Measurements from ENCODE around the gene ADGRG3.

The ADGRG3 gene

GRCh38 chr16:57687363-57687929, 19.3 kb downstream of the ADGRG3 start:
- Histone ChIP-seq H3K4me3 (ENCODE audit: control insufficient read depth in 1 of 7, extremely low read depth in 1 of 7, insufficient read depth in 4 of 7, low read depth in 2 of 7, low read length in 6 of 7) (no peak overlapping the region), H3K27ac (ENCODE audit: insufficient read depth in 1 of 2, low read depth in 1 of 2, low read length in 2 of 2, poor library complexity in 1 of 2, severe bottlenecking in 2 of 2) (peak overlapping the region; percentile 97 to 99), H3K9me3 (ENCODE audit: control extremely low read depth in 1 of 5, control insufficient read depth in 4 of 5, insufficient read depth in 2 of 5, low read depth in 1 of 5, low read length in 4 of 5) (no peaks in the 10 kb centered on the region), H3K36me3 (ENCODE audit: control insufficient read depth in 4 of 4, insufficient read depth in 4 of 4, low read length in 3 of 4) (peaks cover 0 to 3% (median 0%) of the 10 kb centered on the region in 4 experiments), H3K27me3 (replicated peaks in 2 of 5; ENCODE audit: control insufficient read depth in 4 of 5, insufficient read depth in 5 of 5, low read length in 4 of 5) (no peaks in the 10 kb centered on the region), H3K4me1 (ENCODE audit: control extremely low read depth in 1 of 4, control insufficient read depth in 4 of 4, insufficient read depth in 4 of 4, low read length in 3 of 4) (peaks cover 17 to 88% (median 76%) of the 10 kb centered on the region in 4 experiments)
- ChIA-PET CTCF (interaction anchor here (1.4 to 9.5 kb wide), 3 partner anchors 12 to 34 kb away, joined by 3 to 72 read pairs (median 16); no protein-coding TSS in a partner anchor), POLR2A (no interaction called here)
- DNase-seq, result peak in 2 of 3 donors; percentile 45 to 67
- 0% methylated on average over 1 of the region's 3 CpGs for WGBS (ENCODE audit: insufficient coverage)

- 100% methylated on average over 2 of the region's 4 CpGs for WGBS (ENCODE audit: insufficient coverage)
- no peaks in the 10 kb centered on the region for H3K27me3 ChIP-seq (replicated peaks in 2 of 5; ENCODE audit: control insufficient read depth in 4 of 5, insufficient read depth in 5 of 5, low read length in 4 of 5)
- peaks cover 0 to 3% (median 0%) of the 10 kb centered on the region in 4 experiments for H3K36me3 ChIP-seq (ENCODE audit: control insufficient read depth in 4 of 4, insufficient read depth in 4 of 4, low read length in 3 of 4)
- peak overlapping the region in 5 of 7 experiments; percentile 13 to 73 (median 67) for H3K4me3 ChIP-seq (ENCODE audit: control insufficient read depth in 1 of 7, extremely low read depth in 1 of 7, insufficient read depth in 4 of 7, low read depth in 2 of 7, low read length in 6 of 7)
- H3K9me3 ChIP-seq (ENCODE audit: control extremely low read depth in 1 of 5, control insufficient read depth in 4 of 5, insufficient read depth in 2 of 5, low read depth in 1 of 5, low read length in 4 of 5), result no peaks in the 10 kb centered on the region
- peak in 2 of 3 donors; percentile 32 to 37 for DNase-seq
- H3K4me1 ChIP-seq (ENCODE audit: control extremely low read depth in 1 of 4, control insufficient read depth in 4 of 4, insufficient read depth in 4 of 4, low read length in 3 of 4), result peaks cover 17 to 89% (median 79%) of the 10 kb centered on the region in 4 experiments
- ChIA-PET POLR2A (interaction anchor here (1.1 to 2.0 kb wide), 3 partner anchors 21 to 48 kb away, joined by 5 to 9 read pairs (median 7); partner anchors contain the start of gene KATNB1), CTCF (interaction anchor here (0.9 to 9.5 kb wide), 5 partner anchors 11 to 146 kb away, joined by 3 to 72 read pairs (median 3); partner anchors contain the start of gene ADGRG5)
- peak overlapping the region; percentile 97 to 99 for H3K27ac ChIP-seq (ENCODE audit: insufficient read depth in 1 of 2, low read depth in 1 of 2, low read length in 2 of 2, poor library complexity in 1 of 2, severe bottlenecking in 2 of 2)
These were observed 20.4 kb downstream of the ADGRG3 start for GRCh38 chr16:57688487-57688986.

DNA sequence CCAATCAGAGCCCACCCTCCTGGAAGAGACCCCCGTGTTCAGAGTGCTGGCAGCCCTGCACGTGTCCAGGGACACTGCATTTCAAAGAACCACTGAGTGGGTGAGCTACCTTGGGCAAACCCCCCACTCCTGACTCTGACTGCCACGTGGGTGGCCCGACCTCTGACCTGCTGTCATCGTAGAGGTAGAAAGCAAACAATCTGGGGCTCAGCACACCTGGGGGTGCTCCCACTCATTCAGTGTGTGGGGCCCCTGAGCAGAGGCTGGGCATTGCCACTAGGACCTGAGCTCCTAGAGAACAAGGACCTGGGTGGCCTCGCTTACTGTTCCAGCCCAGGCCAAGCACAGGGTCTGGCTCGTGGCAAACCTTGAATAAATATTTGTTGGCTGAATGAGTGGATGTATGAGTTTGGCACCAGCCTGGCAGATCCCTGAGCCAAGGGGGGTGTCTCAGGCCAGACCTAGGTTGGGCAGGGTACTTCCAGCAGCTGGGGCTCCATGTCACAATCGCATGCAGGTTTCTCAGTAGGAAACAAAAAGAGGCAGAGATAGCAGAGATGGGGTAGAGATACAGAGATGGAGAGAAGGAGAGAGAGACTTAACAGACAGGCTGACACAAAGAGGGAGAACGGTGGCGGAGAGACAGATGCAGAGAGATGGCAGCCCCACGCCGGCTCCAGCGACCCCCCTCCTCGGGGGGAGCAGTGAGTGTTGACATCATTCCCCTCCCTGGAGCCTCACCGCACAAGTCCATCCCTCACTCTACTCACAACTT, 21.1 kb downstream of the ADGRG3 start:
- H3K4me1 ChIP-seq (ENCODE audit: control extremely low read depth in 1 of 4, control insufficient read depth in 4 of 4, insufficient read depth in 4 of 4, low read length in 3 of 4), result peaks cover 17 to 89% (median 80%) of the 10 kb centered on the region in 4 experiments
- DNase-seq, result no peak
- CTCF ChIA-PET, result interaction anchor here (0.9 to 9.5 kb wide), 9 partner anchors 8 to 146 kb away, joined by 3 to 72 read pairs (median 4); partner anchors contain the start of genes ADGRG5 and KATNB1
- POLR2A ChIA-PET, result interaction anchor here (0.6 to 2.0 kb wide), 13 partner anchors 13 to 145 kb away, joined by 3 to 9 read pairs (median 3); partner anchors contain the start of genes ADGRG3 and KATNB1
- peak overlapping the region; percentile 97 to 99 for H3K27ac ChIP-seq (ENCODE audit: insufficient read depth in 1 of 2, low read depth in 1 of 2, low read length in 2 of 2, poor library complexity in 1 of 2, severe bottlenecking in 2 of 2)
- 16% methylated on average over 11 of the region's 15 CpGs for WGBS (ENCODE audit: insufficient coverage)
- peaks cover 0 to 3% (median 0%) of the 10 kb centered on the region in 4 experiments for H3K36me3 ChIP-seq (ENCODE audit: control insufficient read depth in 4 of 4, insufficient read depth in 4 of 4, low read length in 3 of 4)
- no peaks in the 10 kb centered on the region for H3K9me3 ChIP-seq (ENCODE audit: control extremely low read depth in 1 of 5, control insufficient read depth in 4 of 5, insufficient read depth in 2 of 5, low read depth in 1 of 5, low read length in 4 of 5)
- H3K27me3 ChIP-seq (replicated peaks in 2 of 5; ENCODE audit: control insufficient read depth in 4 of 5, insufficient read depth in 5 of 5, low read length in 4 of 5), result no peaks in the 10 kb centered on the region
- peak overlapping the region in 6 of 7 experiments; percentile 15 to 73 (median 64) for H3K4me3 ChIP-seq (ENCODE audit: control insufficient read depth in 1 of 7, extremely low read depth in 1 of 7, insufficient read depth in 4 of 7, low read depth in 2 of 7, low read length in 6 of 7)

GRCh38 chr16:57689762-57690558, 21.9 kb downstream of the ADGRG3 start:
- peak; percentile 100 for DNase-seq
- ChIA-PET CTCF (interaction anchor here (1.1 to 1.6 kb wide), 7 partner anchors 9 to 147 kb away, joined by 3 to 6 read pairs (median 4); partner anchors contain the start of genes ADGRG5 and KATNB1), POLR2A (interaction anchor here (0.6 to 2.0 kb wide), 12 partner anchors 12 to 146 kb away, joined by 3 to 9 read pairs (median 3); partner anchors contain the start of genes ADGRG3 and KATNB1)
- H3K4me1 ChIP-seq (ENCODE audit: control extremely low read depth in 1 of 4, control insufficient read depth in 4 of 4, insufficient read depth in 4 of 4, low read length in 3 of 4), result peaks cover 17 to 89% (median 78%) of the 10 kb centered on the region in 4 experiments
- H3K36me3 ChIP-seq (ENCODE audit: control insufficient read depth in 4 of 4, insufficient read depth in 4 of 4, low read length in 3 of 4), result peaks cover 0 to 3% (median 0%) of the 10 kb centered on the region in 4 experiments
- no peaks in the 10 kb centered on the region for H3K9me3 ChIP-seq (ENCODE audit: control extremely low read depth in 1 of 5, control insufficient read depth in 4 of 5, insufficient read depth in 2 of 5, low read depth in 1 of 5, low read length in 4 of 5)
- 12% methylated on average over 10 of the region's 13 CpGs for WGBS (ENCODE audit: insufficient coverage)
- H3K27ac ChIP-seq (ENCODE audit: insufficient read depth in 1 of 2, low read depth in 1 of 2, low read length in 2 of 2, poor library complexity in 1 of 2, severe bottlenecking in 2 of 2), result peak overlapping the region; percentile 97 to 99
- H3K4me3 ChIP-seq (ENCODE audit: control insufficient read depth in 1 of 7, extremely low read depth in 1 of 7, insufficient read depth in 4 of 7, low read depth in 2 of 7, low read length in 6 of 7), result peak overlapping the region in 5 of 7 experiments; percentile 38 to 73 (median 67)
- no peaks in the 10 kb centered on the region for H3K27me3 ChIP-seq (replicated peaks in 2 of 5; ENCODE audit: control insufficient read depth in 4 of 5, insufficient read depth in 5 of 5, low read length in 4 of 5)

GRCh38 chr16:57690782-57691471, 22.8 kb downstream of the ADGRG3 start:
- H3K27ac ChIP-seq (ENCODE audit: insufficient read depth in 1 of 2, low read depth in 1 of 2, low read length in 2 of 2, poor library complexity in 1 of 2, severe bottlenecking in 2 of 2), result peak overlapping the region in 1 of 2 experiments; percentile 99
- DNase-seq, result peak; percentile 36 to 59 (median 58)
- H3K36me3 ChIP-seq (ENCODE audit: control insufficient read depth in 4 of 4, insufficient read depth in 4 of 4, low read length in 3 of 4), result no peaks in the 10 kb centered on the region
- no peaks in the 10 kb centered on the region for H3K9me3 ChIP-seq (ENCODE audit: control extremely low read depth in 1 of 5, control insufficient read depth in 4 of 5, insufficient read depth in 2 of 5, low read depth in 1 of 5, low read length in 4 of 5)
- ChIA-PET POLR2A (interaction anchor here (1.5 kb wide), 1 partner anchor 35 kb away, joined by 3 read pairs; no protein-coding TSS in a partner anchor), CTCF (interaction anchor here (1.1 to 1.6 kb wide), 4 partner anchors 12 to 60 kb away, joined by 3 to 6 read pairs (median 4); no protein-coding TSS in a partner anchor)
- no peaks in the 10 kb centered on the region for H3K27me3 ChIP-seq (replicated peaks in 2 of 5; ENCODE audit: control insufficient read depth in 4 of 5, insufficient read depth in 5 of 5, low read length in 4 of 5)
- H3K4me3 ChIP-seq (ENCODE audit: control insufficient read depth in 1 of 7, extremely low read depth in 1 of 7, insufficient read depth in 4 of 7, low read depth in 2 of 7, low read length in 6 of 7), result no peak overlapping the region
- WGBS (ENCODE audit: insufficient coverage), result 29% methylated on average over 4 of the region's 4 CpGs
- H3K4me1 ChIP-seq (ENCODE audit: control extremely low read depth in 1 of 4, control insufficient read depth in 4 of 4, insufficient read depth in 4 of 4, low read length in 3 of 4), result peaks cover 17 to 89% (median 84%) of the 10 kb centered on the region in 4 experiments

DNA sequence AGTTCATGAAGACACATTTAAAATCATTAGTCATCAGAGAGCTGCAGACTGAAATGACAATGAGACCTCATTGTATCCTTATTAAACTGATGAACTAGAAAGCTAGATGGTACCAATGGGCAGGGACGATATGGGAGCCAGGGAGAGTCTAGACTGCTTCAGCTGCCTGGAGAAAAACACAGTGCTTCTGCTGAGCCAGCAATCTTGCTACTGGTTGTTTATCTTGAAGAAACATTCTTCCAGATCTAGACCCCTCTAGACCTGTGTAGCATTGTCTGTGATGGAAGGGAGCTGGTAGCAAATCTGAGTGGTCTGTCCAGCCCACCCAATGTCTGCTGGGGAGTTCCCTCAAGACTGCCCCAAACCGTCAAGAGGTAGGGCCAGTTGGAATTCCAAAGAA, 24.5 kb downstream of the ADGRG3 start:
- CTCF ChIA-PET, result no interaction called here
- POLR2A ChIA-PET, result no interaction called here
- Histone ChIP-seq H3K9me3 (ENCODE audit: control extremely low read depth in 1 of 5, control insufficient read depth in 4 of 5, insufficient read depth in 2 of 5, low read depth in 1 of 5, low read length in 4 of 5) (no peaks in the 10 kb centered on the region), H3K27ac (ENCODE audit: insufficient read depth in 1 of 2, low read depth in 1 of 2, low read length in 2 of 2, poor library complexity in 1 of 2, severe bottlenecking in 2 of 2) (peak overlapping the region in 1 of 2 experiments; percentile 22), H3K27me3 (replicated peaks in 2 of 5; ENCODE audit: control insufficient read depth in 4 of 5, insufficient read depth in 5 of 5, low read length in 4 of 5) (no peaks in the 10 kb centered on the region), H3K36me3 (ENCODE audit: control insufficient read depth in 4 of 4, insufficient read depth in 4 of 4, low read length in 3 of 4) (no peaks in the 10 kb centered on the region), H3K4me3 (ENCODE audit: control insufficient read depth in 1 of 7, extremely low read depth in 1 of 7, insufficient read depth in 4 of 7, low read depth in 2 of 7, low read length in 6 of 7) (no peak overlapping the region), H3K4me1 (ENCODE audit: control extremely low read depth in 1 of 4, control insufficient read depth in 4 of 4, insufficient read depth in 4 of 4, low read length in 3 of 4) (peaks cover 15 to 84% (median 78%) of the 10 kb centered on the region in 4 experiments)
- DNase-seq, result no peak
- WGBS (ENCODE audit: insufficient coverage), result 100% methylated on average over 1 of the region's 2 CpGs
